Measurements from ENCODE around the gene ASTN2.

The ASTN2 gene, protein sequence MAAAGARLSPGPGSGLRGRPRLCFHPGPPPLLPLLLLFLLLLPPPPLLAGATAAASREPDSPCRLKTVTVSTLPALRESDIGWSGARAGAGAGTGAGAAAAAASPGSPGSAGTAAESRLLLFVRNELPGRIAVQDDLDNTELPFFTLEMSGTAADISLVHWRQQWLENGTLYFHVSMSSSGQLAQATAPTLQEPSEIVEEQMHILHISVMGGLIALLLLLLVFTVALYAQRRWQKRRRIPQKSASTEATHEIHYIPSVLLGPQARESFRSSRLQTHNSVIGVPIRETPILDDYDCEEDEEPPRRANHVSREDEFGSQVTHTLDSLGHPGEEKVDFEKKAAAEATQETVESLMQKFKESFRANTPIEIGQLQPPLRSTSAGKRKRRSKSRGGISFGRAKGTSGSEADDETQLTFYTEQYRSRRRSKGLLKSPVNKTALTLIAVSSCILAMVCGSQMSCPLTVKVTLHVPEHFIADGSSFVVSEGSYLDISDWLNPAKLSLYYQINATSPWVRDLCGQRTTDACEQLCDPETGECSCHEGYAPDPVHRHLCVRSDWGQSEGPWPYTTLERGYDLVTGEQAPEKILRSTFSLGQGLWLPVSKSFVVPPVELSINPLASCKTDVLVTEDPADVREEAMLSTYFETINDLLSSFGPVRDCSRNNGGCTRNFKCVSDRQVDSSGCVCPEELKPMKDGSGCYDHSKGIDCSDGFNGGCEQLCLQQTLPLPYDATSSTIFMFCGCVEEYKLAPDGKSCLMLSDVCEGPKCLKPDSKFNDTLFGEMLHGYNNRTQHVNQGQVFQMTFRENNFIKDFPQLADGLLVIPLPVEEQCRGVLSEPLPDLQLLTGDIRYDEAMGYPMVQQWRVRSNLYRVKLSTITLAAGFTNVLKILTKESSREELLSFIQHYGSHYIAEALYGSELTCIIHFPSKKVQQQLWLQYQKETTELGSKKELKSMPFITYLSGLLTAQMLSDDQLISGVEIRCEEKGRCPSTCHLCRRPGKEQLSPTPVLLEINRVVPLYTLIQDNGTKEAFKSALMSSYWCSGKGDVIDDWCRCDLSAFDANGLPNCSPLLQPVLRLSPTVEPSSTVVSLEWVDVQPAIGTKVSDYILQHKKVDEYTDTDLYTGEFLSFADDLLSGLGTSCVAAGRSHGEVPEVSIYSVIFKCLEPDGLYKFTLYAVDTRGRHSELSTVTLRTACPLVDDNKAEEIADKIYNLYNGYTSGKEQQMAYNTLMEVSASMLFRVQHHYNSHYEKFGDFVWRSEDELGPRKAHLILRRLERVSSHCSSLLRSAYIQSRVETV (N-terminal part only)

DNA sequence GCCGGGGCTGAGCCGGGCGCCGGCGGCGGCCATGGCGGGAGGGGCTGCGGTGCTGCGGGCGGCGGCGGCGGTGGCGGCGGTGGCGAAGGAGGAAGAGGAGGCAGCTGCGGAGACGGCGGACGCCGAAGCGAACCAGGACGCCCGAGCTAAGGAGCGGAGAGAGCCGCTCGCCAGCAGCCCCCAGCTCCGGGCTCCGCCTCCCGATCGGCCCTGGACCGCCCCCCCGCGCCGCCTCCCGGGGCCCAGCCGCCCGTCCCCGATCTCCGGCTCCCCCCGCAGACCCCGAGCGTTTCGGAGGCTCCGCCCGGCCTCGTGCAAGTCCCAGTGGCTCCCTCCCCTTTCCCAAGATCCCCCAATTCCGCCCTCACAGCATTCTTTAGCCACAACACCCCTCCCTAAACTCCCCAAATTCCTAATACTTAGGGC, at the start of gene ASTN2:
Gene ASTN2, minus strand, starts transcription at position 152 of the 426 bp plus-strand sequence. Its CDS starts 119 bp downstream, at position 33.
- no peak for DNase-seq

DNA sequence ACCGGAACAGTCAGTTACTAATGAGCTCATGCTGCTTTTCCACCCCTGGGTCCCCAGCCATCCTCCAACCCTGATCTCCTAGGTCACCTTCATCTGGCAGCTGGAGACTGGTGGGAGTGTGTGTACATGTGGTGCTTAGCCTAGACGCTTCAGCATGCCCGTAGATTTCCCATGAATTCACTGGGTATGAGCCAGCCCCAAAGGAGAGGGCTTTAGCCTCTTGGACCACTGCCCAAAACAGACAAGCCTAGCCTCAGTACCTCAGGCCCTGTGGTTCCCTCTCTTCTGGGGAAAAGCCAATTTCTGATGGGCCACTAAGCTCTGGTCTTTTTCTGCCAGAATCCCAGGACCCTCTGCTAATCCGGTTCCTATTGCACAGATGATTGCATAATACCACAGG, 48.0 kb upstream of the ASTN2 start:
- DNase-seq: no peak

DNA sequence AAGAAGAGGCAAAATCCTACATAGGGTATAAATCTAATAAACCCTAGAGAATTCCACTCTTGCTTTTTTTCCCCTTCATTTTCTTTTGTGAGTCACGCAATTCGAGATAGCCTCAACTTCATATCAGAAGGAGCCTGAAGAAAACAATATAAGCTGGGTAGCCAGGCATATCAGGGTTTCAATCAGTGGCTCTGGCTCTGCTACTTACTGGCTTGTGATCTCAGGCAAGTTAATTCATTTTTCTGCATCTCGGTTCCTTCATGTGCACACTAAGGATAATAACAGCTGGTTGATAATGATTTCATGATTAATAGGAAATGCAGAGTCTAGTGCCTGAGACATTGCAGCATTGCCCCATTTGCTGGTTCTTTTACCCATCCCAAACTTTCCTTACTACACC, 46.5 kb upstream of the ASTN2 start:
- DNase-seq: no peak

DNA sequence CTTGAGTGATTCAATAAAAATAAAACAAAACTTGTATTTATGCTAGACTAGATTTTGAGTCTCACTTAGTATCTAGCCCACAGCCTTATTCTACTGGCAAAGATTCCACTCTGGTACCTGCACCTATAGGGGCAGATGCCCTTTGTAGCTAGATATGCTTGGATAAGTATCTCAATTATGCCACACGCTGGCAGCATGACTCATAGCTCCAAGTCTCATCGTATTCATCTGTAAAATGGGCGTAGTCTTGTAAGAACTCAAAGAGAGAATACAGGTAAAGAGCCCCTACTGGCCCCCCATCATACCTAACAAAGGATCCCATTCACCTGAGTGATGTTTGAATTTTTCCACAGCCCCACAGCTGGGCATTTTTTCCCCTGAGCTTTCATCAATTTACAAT, 45.9 kb upstream of the ASTN2 start:
- DNase-seq: no peak

DNA sequence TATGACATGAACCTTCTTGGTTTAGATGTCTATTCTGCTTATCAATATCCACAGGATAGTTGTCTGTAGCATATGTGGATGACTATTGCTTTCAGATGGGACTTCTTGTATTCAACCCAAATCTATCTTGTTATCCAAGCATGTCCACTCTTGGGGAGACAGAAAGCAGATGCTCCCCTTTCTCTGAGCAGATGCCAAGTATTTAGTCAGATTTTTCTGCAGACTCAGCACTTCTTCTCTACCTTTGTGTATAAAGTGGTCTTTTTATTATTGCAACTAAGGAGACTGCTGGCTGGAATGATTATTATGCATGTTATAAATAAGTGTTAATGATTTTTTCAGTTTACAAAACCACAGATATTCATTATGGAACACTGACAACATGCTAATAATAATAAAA, 45.1 kb upstream of the ASTN2 start:
- no peak for DNase-seq

DNA sequence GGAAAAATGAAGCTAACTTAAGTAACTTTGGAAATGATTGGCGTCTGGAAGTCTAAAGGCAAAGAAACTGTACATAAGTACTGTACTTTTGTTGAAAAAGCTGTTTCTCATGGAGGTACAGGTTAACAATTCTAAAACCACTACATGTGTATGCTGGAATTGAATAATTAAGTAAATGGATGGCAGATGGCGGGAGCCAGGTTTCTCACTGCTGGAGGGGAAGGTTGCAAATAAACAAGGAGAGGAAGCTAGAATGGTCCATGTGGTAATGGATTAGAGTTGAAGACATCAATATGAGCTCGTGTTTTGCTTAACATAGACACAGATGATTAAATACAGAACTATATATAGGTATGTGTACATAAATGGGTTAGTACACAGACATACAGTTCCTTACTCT, 43.2 kb upstream of the ASTN2 start:
- no peak for DNase-seq

DNA sequence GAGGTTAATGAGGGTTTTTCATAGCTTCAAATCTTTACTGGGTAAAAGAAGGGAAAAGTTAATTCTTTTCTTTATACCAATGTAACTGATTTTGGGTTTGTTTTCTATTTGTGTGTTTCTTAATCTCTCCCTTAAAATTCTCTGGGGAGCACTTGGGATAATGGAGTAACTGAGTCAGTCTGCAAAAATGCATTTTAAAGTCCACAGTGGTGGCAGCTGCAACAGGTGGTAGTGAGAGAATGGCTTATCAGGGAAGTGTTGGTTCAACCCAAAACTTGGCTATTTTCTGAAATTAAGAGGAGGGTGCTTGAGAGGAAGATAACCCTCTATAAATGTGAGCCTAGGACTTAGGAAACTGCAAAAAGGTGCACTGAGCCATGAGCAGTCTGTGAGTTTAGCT, 39.9 kb upstream of the ASTN2 start:
- DNase-seq: no peak

DNA sequence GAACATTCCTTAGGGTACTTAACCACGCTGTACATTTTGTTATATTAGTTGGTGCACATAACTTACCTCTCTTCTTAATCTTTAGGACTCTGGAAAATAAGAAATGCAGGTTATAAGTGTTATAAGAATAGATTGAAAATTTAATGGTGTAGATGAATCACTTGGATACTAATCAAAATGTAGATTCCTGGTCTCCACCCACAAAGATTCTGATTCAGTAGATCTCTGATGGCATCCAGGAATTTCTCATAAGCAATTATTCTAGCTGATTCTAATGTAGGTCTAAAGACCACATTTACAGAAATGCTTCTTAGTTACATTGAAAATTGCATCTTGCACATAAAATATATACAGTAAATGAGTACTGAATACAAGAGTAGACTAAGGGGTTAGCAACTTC, 38.9 kb upstream of the ASTN2 start:
- no peak for DNase-seq

DNA sequence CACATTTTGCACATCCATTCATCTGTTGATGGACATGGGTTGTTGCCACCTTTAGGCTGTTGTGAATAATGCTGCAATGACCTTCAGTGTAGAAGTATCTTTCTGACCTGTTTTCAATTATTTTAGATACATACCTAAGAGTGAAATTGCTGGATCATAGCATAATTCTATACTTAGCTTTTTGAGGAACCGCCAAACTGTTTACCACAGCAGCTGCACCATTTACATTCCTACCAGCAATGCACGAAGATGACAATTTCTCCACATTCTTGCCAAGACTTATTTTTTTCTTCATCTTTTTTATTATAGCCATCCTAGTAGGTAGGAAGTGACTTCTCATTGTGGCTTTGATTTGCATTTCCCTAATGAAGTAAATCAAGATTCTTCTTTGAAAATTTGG, 36.5 kb upstream of the ASTN2 start:
- DNase-seq: no peak

DNA sequence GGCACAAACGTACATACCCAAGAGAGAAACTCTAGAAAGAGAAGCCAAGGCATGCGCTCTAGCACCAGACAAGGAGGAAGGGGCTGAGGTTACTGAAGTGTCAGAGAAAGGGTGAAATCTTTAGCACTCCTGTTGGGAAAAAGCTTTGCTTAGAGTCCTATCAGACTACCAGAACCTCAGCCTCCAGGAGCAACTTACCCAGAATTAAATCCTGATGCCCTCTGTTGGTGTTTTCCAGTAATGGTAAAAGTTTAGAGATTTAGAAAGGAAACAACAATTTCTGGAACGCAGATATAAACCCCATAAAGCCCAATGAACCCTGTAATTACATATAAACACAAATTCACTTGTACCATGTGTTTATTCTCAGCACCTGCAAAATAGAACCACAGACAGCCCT, 33.2 kb upstream of the ASTN2 start:
- DNase-seq: no peak

DNA sequence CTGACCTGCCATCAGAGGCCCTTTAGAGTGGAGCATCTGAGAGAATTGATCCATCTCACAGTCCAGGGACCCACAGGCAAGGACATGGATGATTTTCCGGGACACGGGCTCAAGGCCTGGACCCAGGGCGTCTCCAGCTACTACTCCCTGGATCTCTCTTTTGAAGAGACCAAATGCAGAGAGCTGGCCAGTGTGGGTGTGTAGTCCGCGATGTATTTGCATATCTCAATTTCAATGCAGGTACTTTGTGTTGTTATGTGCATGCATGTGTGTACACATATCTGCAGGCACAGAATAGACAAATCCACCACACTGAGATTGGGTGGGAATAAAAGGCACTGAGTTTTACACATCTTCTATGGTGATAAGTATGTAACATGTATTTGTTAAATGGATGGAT, 30.8 kb upstream of the ASTN2 start:
- no peak for DNase-seq

DNA sequence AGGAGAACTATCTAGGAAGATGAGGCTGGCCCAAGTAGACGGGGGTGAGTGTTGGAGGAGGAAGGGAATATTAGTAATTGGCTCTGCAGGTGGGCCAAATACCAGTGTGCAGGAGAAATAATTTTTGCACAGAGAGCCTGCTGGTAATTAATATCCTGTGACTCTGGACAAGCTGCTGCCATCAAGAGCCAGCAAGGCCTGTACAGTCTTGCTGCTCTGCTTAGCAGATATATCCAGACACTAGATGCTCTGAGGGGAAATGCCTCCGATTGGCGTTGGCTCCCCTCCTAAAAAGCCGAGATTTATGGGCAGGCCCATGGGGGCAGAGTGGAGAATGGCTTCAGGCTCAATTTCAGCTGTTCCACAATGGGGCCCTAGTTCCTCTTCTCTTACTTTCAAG, 29.6 kb upstream of the ASTN2 start:
- no peak for DNase-seq

DNA sequence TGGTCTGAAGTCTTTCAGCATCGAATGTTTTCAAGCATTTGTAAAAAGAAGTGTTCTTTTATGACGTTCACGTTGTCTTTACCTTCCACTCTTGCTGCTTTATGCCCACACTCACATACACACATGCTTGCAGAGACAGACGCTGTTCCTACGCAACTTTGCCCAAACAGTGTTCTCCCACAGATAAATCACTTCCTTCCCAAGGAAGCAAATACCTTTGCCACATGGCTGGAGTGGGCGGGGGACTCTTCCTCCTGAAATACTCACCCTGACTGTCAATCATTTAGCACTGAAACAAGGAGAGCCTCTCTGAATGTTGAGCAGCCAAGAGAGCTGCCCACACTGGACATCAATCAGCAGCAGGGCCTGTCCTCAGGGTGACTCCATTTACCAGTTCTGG, 22.4 kb upstream of the ASTN2 start:
- no peak for DNase-seq

DNA sequence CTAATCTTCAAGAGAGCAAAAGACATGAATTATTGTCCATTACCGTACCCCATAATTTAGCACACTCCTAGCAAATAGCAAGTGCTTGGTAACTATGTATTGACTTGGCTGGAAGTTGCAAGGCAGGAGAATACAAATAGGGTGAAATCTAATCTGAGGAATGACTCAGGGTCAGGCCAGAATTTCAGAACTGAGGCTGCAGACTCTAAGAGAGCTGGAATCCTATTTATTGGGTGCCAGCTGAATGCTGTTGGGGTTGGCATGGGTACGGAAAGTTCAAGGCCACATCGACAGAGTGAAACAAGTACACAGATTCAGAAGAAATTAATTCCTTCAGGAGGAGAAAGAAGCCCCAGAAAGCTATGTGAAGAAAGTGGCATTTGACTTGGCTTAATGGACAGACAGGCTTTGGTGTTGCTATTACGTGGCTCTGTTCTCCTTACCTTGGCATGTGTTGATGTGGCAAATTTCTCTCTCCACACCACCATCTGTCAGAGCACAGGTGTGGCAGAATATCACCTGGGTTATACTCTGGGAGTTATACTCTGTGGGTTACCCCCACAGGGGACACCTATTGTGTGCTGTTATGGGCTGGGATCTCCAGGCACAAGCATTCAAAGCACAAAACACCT, 20.9 kb upstream of the ASTN2 start:
- DNase-seq: no peak

DNA sequence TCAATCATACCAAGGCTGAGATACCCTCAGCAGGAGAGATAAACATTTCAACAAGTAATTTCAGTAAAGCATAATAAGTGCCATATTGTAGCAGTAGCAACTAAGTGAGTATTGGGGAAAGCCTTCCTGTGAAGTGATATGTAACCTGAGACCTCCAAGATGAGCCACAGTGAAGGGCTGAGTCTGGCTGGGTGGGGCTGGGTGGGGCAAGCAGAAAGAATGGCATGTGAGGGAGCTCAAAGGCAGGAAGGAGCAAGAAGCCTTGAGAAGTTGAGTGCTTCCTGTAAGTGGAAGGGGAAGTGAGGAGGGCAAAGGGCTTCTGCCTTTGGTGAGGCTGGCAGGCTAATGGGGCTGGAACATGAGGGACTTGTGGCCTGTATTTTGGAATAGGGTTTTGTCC, 19.7 kb upstream of the ASTN2 start:
- DNase-seq: no peak

DNA sequence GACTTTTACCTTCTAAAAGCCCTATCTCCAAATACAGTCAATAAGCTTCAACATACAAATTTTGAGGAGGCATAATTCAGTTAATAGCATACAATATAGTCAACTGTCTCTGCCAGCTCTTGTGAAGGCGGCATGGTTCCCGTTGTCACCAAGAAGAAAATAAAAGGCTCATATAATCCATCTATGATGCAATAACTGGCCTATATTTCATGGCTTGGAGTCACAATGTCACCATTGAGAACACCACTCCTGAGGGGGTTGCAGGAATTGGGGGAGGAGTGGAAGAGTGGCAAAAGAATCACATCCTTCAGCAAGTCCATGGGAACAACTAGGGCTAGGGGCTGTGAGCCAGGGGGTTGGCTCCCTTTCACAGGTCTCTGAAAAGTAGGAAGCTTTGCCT, 16.0 kb upstream of the ASTN2 start:
- DNase-seq: no peak

DNA sequence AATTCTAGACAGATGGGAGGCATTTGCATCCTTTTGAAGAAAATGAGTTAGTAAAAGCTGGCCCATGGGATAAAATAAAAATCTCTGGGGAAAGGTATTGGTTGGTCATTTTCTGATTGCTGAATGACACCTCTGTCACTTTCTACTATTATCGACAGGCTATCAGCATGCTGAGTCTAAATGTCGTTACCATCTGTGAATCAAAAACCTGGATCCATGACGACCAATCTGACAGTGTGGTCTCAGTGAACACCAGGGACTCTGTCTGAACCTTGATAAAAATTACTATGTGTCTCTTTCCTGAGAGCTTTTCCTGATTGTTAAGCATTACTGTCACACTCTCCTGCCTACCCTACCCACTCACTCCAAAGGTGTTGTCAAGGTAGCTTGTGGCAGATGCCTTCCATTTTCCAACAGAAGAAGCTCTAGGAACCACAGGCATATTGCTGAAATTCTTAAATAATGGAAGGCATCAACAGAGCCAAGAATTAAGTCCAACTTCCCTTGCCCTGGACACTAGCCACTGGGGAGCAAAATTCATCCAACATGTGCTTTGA, 12.6 kb upstream of the ASTN2 start:
- no peak for DNase-seq

DNA sequence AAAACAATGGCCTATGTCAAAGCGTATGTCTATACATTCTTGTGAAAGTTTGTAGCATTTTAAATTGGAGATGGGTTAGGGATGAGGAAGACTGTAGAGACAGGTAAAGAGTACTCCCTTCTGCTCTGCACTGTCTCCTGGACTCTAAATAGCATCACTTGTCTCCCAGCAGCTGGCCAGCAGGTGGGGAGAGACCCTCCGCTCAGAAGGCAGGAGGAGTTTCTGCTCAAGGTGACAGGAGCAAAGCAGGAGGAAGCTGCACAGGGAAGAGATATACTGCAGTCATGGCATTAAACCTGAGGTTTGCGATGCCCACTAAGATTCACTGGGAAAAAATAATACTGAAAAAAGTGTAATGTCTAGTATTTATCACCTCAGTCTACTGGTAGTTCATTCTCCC, 10.7 kb upstream of the ASTN2 start:
- no peak for DNase-seq

DNA sequence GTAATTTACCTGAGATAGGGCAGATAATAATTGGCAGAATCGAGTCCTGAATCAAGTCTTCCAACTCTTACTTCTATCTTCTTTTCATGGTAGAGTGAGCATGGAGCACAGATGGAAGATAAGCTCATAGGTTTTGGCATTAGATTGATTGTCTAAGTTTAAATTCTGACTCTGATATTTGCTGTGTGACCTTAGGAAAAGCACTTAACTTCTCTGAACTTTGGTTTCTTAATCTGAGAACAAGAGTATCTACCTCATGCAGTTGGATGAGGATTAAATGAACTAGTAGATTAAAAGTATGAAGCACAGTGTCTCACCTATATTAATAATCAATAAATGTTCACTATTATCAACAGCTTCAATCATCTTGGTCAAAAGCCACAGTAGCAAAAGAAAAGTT, 9.4 kb upstream of the ASTN2 start:
- no peak for DNase-seq

DNA sequence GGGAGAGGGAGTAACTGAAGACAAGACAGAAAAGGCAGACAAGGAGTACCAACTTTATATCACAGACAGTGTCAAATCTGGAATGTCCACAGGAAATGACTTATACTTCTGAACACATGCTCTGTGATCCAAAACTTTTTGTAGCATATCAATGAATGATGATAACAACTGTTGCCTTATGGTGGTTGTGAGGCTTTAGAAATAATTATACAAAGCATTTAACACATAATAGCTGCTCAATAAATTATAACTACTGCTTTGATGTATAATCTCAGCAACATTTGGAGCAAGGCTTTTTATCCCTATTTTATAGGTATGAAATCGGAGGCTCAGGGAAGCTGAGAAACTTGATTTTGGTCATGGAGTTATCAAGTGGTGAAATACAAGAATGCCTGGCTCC, 3.3 kb upstream of the ASTN2 start:
- DNase-seq: no peak

DNA sequence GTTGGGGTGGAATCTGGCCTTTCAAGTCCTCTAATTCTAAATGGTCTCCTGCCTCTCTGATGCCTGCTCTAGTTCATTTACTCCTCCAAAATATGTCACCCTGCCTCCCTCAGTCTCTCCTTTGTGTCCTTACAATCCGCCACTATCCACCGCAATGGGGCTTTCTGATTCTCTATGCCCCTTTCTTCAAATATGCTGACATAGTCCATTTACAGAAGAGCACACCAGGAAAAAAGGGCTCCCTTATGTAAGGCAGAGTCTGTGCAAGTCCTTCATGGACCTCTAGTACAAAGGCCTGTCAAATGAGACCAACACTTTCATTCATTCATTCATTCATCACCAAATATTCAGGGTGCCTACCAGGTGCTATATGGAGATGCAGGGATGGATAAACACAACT, 2.0 kb upstream of the ASTN2 start:
- no peak for DNase-seq

DNA sequence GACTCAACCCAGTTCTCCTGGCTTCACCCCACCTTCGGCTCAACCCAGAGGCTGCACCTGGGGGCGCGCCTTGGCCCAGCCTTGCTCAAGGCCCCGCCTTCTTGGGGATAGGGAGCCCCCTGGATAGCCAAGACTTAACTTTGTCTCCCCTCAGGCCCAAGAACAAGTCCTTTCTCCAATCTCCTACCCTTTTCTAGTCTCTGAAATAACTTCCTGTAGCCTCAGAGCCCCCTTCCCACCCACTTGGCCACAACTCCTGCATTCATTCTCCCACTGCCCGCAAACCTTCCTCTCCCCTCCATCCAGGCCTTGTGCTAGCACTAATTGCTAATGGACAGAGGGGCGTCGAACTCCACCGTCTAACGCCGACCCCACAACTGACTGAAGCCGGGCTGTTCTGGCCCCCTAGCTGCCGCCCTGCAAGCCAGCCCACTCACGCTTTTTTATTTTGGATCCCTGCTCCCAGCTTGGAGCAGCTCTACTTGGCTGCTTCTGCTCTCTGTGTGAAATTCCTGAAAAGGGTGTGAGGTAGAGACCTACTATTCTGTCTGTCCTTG, 579 bp upstream of the ASTN2 start:
- no peak for DNase-seq

Data from SHP77 treated with DMSO at 0.1 percent for 48 hours (cell line).